Superior temporal gyrus (tissue), 1 donor: Measurements from ENCODE around the gene MPST.
A peak's percentile ranks its signal among the peaks of the same experiment; 100 is the strongest.

ENCODE experiments used
- DNase-seq: peaks from one replicate; pipeline ENCODE4 v3.0.0-alpha.2; 2016; ENCODE audit errors: extremely low spot score

The MPST gene

GRCh38 chr22:37044634-37045625 is 25.4 kb downstream of the MPST start:
- no peak for DNase-seq

- DNase-seq = no peak
These were observed 26.4 kb downstream of the MPST start for GRCh38 chr22:37045958-37046357.

- DNase-seq = no peak
These were observed 27.0 kb downstream of the MPST start for GRCh38 chr22:37046589-37046988.

- no peak for DNase-seq
These were observed 27.5 kb downstream of the MPST start for GRCh38 chr22:37047006-37047405.

GRCh38 chr22:37048133-37048532 is 28.6 kb downstream of the MPST start:
- DNase-seq = no peak

GRCh38 chr22:37049224-37049623 is 29.7 kb downstream of the MPST start:
- no peak for DNase-seq

GRCh38 chr22:37050913-37051312 is 31.4 kb downstream of the MPST start:
- no peak for DNase-seq

- peak; percentile 62 for DNase-seq
These were observed 32.1 kb downstream of the MPST start, which contains the start of gene KCTD17 for GRCh38 chr22:37051391-37052385. KCTD17 (plus strand) TSS chr22:37051742; CDS start chr22:37051761, 19 bp downstream.

- no peak for DNase-seq
These were observed 33.1 kb downstream of the MPST start for GRCh38 chr22:37052386-37053309.

- DNase-seq = no peak
These were observed 33.9 kb downstream of the MPST start for GRCh38 chr22:37053310-37054055.

- no peak for DNase-seq
These were observed 34.5 kb downstream of the MPST start for GRCh38 chr22:37054056-37054395.

GRCh38 chr22:37054600-37055365 is 35.2 kb downstream of the MPST start:
- no peak for DNase-seq

GRCh38 chr22:37056246-37056645 is 36.7 kb downstream of the MPST start:
- DNase-seq = no peak

- DNase-seq = no peak
These were observed 37.7 kb downstream of the MPST start for GRCh38 chr22:37057226-37057625.

GRCh38 chr22:37057796-37058510 is 38.4 kb downstream of the MPST start:
- no peak for DNase-seq

- DNase-seq = no peak
These were observed 39.6 kb downstream of the MPST start for GRCh38 chr22:37058917-37059701.

- DNase-seq = no peak
These were observed 40.4 kb downstream of the MPST start for GRCh38 chr22:37059876-37060449.
